ENCODE measurements around the gene PTMS.

- no peak for TF ChIP-seq EZH2phosphoT487 (IDR thresholded peaks at IDR 0.05; ENCODE audit: insufficient read depth, low read depth)
- TF ChIP-seq EZH2 (IDR thresholded peaks at IDR 0.05; ENCODE audit: insufficient read depth, poor library complexity, severe bottlenecking) = no peak
Measured at GRCh38 chr12:6752167-6752920, 13.8 kb upstream of the PTMS start.

All from GM23248 (cell line).